SK-N-SH (cell line): ENCODE data around the gene PCP4. TPM values are rescaled to one million over a fixed set of nuclear protein-coding genes. Genes with fewer than 3 reads are reported as not detected.

Experiments
- CTCF ChIA-PET: fragments of 300-600, 350-600 bp; formaldehyde crosslinking; extraction: SDS; loops from one replicate; lab custom pipeline; 2021; lab: Yijun Ruan, JAX
- POLR2A ChIA-PET: fragments of 350-600 bp; sonication (Branson Sonifier 250); formaldehyde crosslinking; extraction: SDS; loops from one replicate; lab custom pipeline; 2020; ENCODE audit warnings: antibody characterized with exemption, inconsistent platforms; lab: Yijun Ruan, JAX
- DNase-seq: peaks from one replicate; pipeline ENCODE4 v3.0.0; 2012
- H2AFZ ChIP-seq: fragments of 200-600 bp; sonication (generic); 2 replicates; pipeline ENCODE4 v1.8.1; 2016; ENCODE audit warnings: antibody characterized with exemption, mild to moderate bottlenecking, low read depth
- H3F3A ChIP-seq: fragments of 200-600 bp; sonication (generic); replicated peaks from 2 replicates; pipeline ENCODE3; 2016; ENCODE audit warnings: antibody characterized with exemption, mild to moderate bottlenecking; ENCODE audit not compliant: insufficient read depth
- H3K27ac ChIP-seq, 2 experiments: fragments of 200-500 bp in 1 of 2; fragments of 200-600 bp in 1 of 2; sonication (Bioruptor generic) in 1 of 2; sonication (generic), shearing (Covaris generic) in 1 of 2; 2 replicates each; pipeline versions ENCODE4 v1.5.1 to v1.6.1; 2014 to 2016; ENCODE audit warnings: low read depth in 2 of 2, inconsistent platforms in 1 of 2, low read length in 1 of 2, mild to moderate bottlenecking in 1 of 2, mixed read lengths in 1 of 2
- H3K27me3 ChIP-seq: fragments of 200-600 bp; sonication (generic), shearing (Covaris generic); 2 replicates; pipeline ENCODE4 v1.6.1; 2016; ENCODE audit warnings: mixed run types; ENCODE audit not compliant: insufficient read depth
- H3K36me3 ChIP-seq, 2 experiments: fragments of 200-500 bp in 1 of 2; fragments of 200-600 bp in 1 of 2; sonication (Bioruptor generic) in 1 of 2; sonication (generic) in 1 of 2; replicated peaks in 1 of 2; 2 replicates each; pipeline versions ENCODE3 to v1.5.1; 2014 to 2016; ENCODE audit warnings: low read length in 1 of 2, mild to moderate bottlenecking in 1 of 2; ENCODE audit not compliant: insufficient read depth in 2 of 2, control insufficient read depth in 1 of 2
- H3K4me1 ChIP-seq, 2 experiments: fragments of 200-500 bp in 1 of 2; fragments of 200-600 bp in 1 of 2; sonication (Bioruptor generic) in 1 of 2; sonication (generic), shearing (Covaris generic) in 1 of 2; 2 replicates each; pipeline versions ENCODE4 v1.5.1 to v1.6.1; 2014 to 2016; ENCODE audit warnings: low read depth in 1 of 2, low read length in 1 of 2, mixed run types in 1 of 2; ENCODE audit not compliant: insufficient read depth in 2 of 2, control insufficient read depth in 1 of 2
- H3K4me2 ChIP-seq: fragments of 200-600 bp; sonication (generic), shearing (Covaris generic); 2 replicates; pipeline ENCODE4 v1.6.1; 2017; ENCODE audit warnings: mixed run types
- H3K4me3 ChIP-seq, 2 experiments: fragments of 200-500 bp in 1 of 2; fragments of 200-600 bp in 1 of 2; sonication (Bioruptor generic) in 1 of 2; sonication (generic), shearing (Covaris generic) in 1 of 2; 2 replicates each; pipeline versions ENCODE4 v1.5.1 to v1.8.1; 2014 to 2016; ENCODE audit warnings: low read depth in 2 of 2, inconsistent platforms in 1 of 2, low read length in 1 of 2, mild to moderate bottlenecking in 1 of 2, mixed read lengths in 1 of 2, moderate library complexity in 1 of 2
- H3K79me2 ChIP-seq: fragments of 200-600 bp; sonication (generic); 2 replicates; pipeline ENCODE4 v1.8.1; 2017; ENCODE audit warnings: mild to moderate bottlenecking; ENCODE audit not compliant: insufficient read depth
- H3K9ac ChIP-seq: fragments of 200-600 bp; sonication (generic); 2 replicates; pipeline ENCODE4 v1.6.1; 2017; ENCODE audit warnings: mixed run types
- H3K9me2 ChIP-seq: fragments of 200-600 bp; sonication (generic); 2 replicates; pipeline ENCODE4 v1.6.1; 2017; ENCODE audit warnings: mixed run types
- H3K9me3 ChIP-seq: fragments of 200-600 bp; sonication (generic); 2 replicates; pipeline ENCODE4 v1.6.1; 2017; ENCODE audit warnings: mixed run types, mild to moderate bottlenecking, moderate library complexity
- H4K20me1 ChIP-seq: fragments of 200-600 bp; sonication (generic); 2 replicates; pipeline ENCODE4 v1.6.1; 2017; ENCODE audit warnings: mild to moderate bottlenecking, mixed run types; ENCODE audit not compliant: insufficient read depth
- EP300 ChIP-seq, 2 experiments: IDR thresholded peaks; 2 replicates each; pipeline versions ENCODE4 v1.4.0 to v1.6.1; 2012; ENCODE audit warnings: borderline replicate concordance in 1 of 2, low read depth in 1 of 2, low read length in 1 of 2
- FOXJ3 ChIP-seq: sonication (generic); formaldehyde crosslinking; IDR thresholded peaks from 2 replicates; pipeline ENCODE4 v1.5.1; 2020; ENCODE audit warnings: mild to moderate bottlenecking, missing genetic modification reagents
- MXI1 ChIP-seq: IDR thresholded peaks from 2 replicates; pipeline ENCODE4 v1.6.1; 2012; ENCODE audit warnings: mild to moderate bottlenecking, low read depth, low read length, improper control_type of control experiment
- NFIC ChIP-seq: IDR thresholded peaks from 2 replicates; pipeline ENCODE4 v1.4.0; 2012; ENCODE audit warnings: borderline replicate concordance
- RFX5 ChIP-seq: IDR thresholded peaks from 2 replicates; pipeline ENCODE4 v1.6.1; 2012; ENCODE audit warnings: mild to moderate bottlenecking, improper control_type of control experiment, low read length
- WGBS: methylation state at CpG from one replicate; pipeline ENCODE4 v1.1.6; 2017; ENCODE audit warnings: low lambda C conversion rate; 5-methylcytosine and 5-hydroxymethylcytosine counted together
- polyA plus RNA-seq, 3 experiments: library from polyadenylated mRNA; depleted of rRNA; stranded (reverse); fragments of >200 nt; gene quantifications; 2 replicates each; pipeline ENCODE4 v1.2.3, GENCODE V29; 2012
- TF ChIP-seq, protein P1 (sequence below): IDR thresholded peaks from 2 replicates; pipeline ENCODE4; 2012
- TF ChIP-seq, protein P2 (sequence below): IDR thresholded peaks from 2 replicates; pipeline ENCODE4 v1.4.0; 2012; ENCODE audit warnings: low read depth
- TF ChIP-seq, protein P3 (sequence below): IDR thresholded peaks from 2 replicates; pipeline ENCODE4 v1.4.0; 2012; ENCODE audit warnings: low read depth, borderline replicate concordance
- TF ChIP-seq, protein P4 (sequence below): IDR thresholded peaks from 2 replicates; pipeline ENCODE4 v1.6.1; 2012; ENCODE audit warnings: mild to moderate bottlenecking, low read depth, low read length, moderate library complexity

The PCP4 gene
- polyA plus RNA-seq, 1 of the 3 experiments (the other 2 are of a cell fraction), result not detected

GRCh38 chr21:39852726-39853500, 14.3 kb upstream of the PCP4 start:
- no peak overlapping the region for H3K27ac ChIP-seq
- H3K4me2 ChIP-seq, result no peak overlapping the region
- H3K9me3 ChIP-seq, result no peaks in the 10 kb centered on the region
- H3K79me2 ChIP-seq, result no peaks in the 10 kb centered on the region
- no peaks in the 10 kb centered on the region for H3K36me3 ChIP-seq
- no peak overlapping the region for H3K9ac ChIP-seq
- no peak overlapping the region for H3K4me3 ChIP-seq
- no peaks in the 10 kb centered on the region for H3K9me2 ChIP-seq
- H4K20me1 ChIP-seq, result no peaks in the 10 kb centered on the region
- ChIA-PET CTCF (interaction anchor here (1.0 to 5.0 kb wide), 4 partner anchors 15 to 268 kb away, joined by 3 to 40 read pairs (median 5); partner anchors contain the start of gene PCP4), POLR2A (no interaction called here)
- H3K4me1 ChIP-seq, result no peaks in the 10 kb centered on the region
- 35% methylated on average over 9 of the region's 14 CpGs for WGBS
- no peaks in the 10 kb centered on the region for H3F3A ChIP-seq
- DNase-seq, result no peak
- TF ChIP-seq FOXJ3, result no peak
- TF ChIP-seq EP300 (IDR thresholded peaks at IDR 0.05; ENCODE audit: borderline replicate concordance in 1 of 2, low read depth in 1 of 2, low read length in 1 of 2), result no peak
- no peak for TF ChIP-seq NFIC
- no peak for TF ChIP-seq RFX5
- no peak for TF ChIP-seq MXI1
- TF ChIP-seq, protein P1, sequence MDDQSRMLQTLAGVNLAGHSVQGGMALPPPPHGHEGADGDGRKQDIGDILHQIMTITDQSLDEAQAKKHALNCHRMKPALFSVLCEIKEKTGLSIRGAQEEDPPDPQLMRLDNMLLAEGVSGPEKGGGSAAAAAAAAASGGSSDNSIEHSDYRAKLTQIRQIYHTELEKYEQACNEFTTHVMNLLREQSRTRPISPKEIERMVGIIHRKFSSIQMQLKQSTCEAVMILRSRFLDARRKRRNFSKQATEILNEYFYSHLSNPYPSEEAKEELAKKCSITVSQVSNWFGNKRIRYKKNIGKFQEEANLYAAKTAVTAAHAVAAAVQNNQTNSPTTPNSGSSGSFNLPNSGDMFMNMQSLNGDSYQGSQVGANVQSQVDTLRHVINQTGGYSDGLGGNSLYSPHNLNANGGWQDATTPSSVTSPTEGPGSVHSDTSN, result no peak
- TF ChIP-seq, protein P2, sequence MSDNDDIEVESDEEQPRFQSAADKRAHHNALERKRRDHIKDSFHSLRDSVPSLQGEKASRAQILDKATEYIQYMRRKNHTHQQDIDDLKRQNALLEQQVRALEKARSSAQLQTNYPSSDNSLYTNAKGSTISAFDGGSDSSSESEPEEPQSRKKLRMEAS, result no peak
- TF ChIP-seq, protein P3, sequence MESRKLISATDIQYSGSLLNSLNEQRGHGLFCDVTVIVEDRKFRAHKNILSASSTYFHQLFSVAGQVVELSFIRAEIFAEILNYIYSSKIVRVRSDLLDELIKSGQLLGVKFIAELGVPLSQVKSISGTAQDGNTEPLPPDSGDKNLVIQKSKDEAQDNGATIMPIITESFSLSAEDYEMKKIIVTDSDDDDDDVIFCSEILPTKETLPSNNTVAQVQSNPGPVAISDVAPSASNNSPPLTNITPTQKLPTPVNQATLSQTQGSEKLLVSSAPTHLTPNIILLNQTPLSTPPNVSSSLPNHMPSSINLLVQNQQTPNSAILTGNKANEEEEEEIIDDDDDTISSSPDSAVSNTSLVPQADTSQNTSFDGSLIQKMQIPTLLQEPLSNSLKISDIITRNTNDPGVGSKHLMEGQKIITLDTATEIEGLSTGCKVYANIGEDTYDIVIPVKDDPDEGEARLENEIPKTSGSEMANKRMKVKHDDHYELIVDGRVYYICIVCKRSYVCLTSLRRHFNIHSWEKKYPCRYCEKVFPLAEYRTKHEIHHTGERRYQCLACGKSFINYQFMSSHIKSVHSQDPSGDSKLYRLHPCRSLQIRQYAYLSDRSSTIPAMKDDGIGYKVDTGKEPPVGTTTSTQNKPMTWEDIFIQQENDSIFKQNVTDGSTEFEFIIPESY, result no peak
- TF ChIP-seq, protein P4, sequence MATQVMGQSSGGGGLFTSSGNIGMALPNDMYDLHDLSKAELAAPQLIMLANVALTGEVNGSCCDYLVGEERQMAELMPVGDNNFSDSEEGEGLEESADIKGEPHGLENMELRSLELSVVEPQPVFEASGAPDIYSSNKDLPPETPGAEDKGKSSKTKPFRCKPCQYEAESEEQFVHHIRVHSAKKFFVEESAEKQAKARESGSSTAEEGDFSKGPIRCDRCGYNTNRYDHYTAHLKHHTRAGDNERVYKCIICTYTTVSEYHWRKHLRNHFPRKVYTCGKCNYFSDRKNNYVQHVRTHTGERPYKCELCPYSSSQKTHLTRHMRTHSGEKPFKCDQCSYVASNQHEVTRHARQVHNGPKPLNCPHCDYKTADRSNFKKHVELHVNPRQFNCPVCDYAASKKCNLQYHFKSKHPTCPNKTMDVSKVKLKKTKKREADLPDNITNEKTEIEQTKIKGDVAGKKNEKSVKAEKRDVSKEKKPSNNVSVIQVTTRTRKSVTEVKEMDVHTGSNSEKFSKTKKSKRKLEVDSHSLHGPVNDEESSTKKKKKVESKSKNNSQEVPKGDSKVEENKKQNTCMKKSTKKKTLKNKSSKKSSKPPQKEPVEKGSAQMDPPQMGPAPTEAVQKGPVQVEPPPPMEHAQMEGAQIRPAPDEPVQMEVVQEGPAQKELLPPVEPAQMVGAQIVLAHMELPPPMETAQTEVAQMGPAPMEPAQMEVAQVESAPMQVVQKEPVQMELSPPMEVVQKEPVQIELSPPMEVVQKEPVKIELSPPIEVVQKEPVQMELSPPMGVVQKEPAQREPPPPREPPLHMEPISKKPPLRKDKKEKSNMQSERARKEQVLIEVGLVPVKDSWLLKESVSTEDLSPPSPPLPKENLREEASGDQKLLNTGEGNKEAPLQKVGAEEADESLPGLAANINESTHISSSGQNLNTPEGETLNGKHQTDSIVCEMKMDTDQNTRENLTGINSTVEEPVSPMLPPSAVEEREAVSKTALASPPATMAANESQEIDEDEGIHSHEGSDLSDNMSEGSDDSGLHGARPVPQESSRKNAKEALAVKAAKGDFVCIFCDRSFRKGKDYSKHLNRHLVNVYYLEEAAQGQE, result no peak
- no peak overlapping the region for H2AFZ ChIP-seq
- H3K27me3 ChIP-seq, result no peaks in the 10 kb centered on the region
